Lung (tissue), 12 donors: ENCODE results near the gene BACE2. TPM values are rescaled to one million over a fixed set of nuclear protein-coding genes. Genes with fewer than 3 reads are reported as not detected.
"Not testable (repeated sequence)": the region's sequence is repeated elsewhere in the genome, so short reads cannot be mapped to it uniquely, and the experiment has no call there.

Experiments
- ATAC-seq: fragments of 200-7000 bp; cut with Tn5 transposase; one replicate; pipeline ENCODE4 v1.9.1; 2020; ENCODE audit warnings: moderate number of reproducible peaks; ENCODE audit not compliant: insufficient read depth, low FRiP score
- DNase-seq, 3 donors: peaks; one replicate each; pipeline ENCODE4 v3.0.0-alpha.2; 2013 to 2017
- H3K27ac ChIP-seq, 2 donors: one replicate each; pipeline ENCODE4 v1.5.1; 2013; ENCODE audit warnings: mild to moderate bottlenecking in 2 of 2, moderate library complexity in 2 of 2, control low read depth in 1 of 2, inconsistent platforms in 1 of 2, low read depth in 1 of 2, low read length in 1 of 2
- H3K27me3 ChIP-seq, 3 donors: one replicate each; pipeline ENCODE4 v1.5.1; 2013; ENCODE audit warnings: low read length in 2 of 3; ENCODE audit not compliant: control insufficient read depth in 3 of 3, insufficient read depth in 3 of 3
- H3K36me3 ChIP-seq, 4 donors: one replicate each; pipeline ENCODE4 v1.5.1; 2013; ENCODE audit warnings: low read length in 4 of 4, mild to moderate bottlenecking in 1 of 4, moderate library complexity in 1 of 4; ENCODE audit not compliant: control insufficient read depth in 4 of 4, insufficient read depth in 4 of 4
- H3K4me1 ChIP-seq, 5 donors: one replicate each; pipeline ENCODE4 v1.5.1; 2013; ENCODE audit warnings: low read length in 5 of 5, mild to moderate bottlenecking in 2 of 5, moderate library complexity in 1 of 5; ENCODE audit not compliant: control insufficient read depth in 5 of 5, insufficient read depth in 5 of 5
- H3K4me3 ChIP-seq: one replicate; pipeline ENCODE4 v1.5.1; 2013; ENCODE audit warnings: mild to moderate bottlenecking, control low read depth, moderate library complexity
- H3K9ac ChIP-seq, 2 donors: one replicate each; pipeline ENCODE4 v1.5.1; 2013; ENCODE audit warnings: low read length in 2 of 2, control low read depth in 1 of 2; ENCODE audit not compliant: insufficient read depth in 1 of 2
- H3K9me3 ChIP-seq, 4 donors: one replicate each; pipeline ENCODE4 v1.5.1; 2013; ENCODE audit warnings: low read length in 3 of 4, mild to moderate bottlenecking in 1 of 4, moderate library complexity in 1 of 4; ENCODE audit not compliant: control insufficient read depth in 4 of 4, insufficient read depth in 3 of 4
- CTCF ChIP-seq: IDR thresholded peaks from 2 replicates; pipeline ENCODE4 v1.5.1; 2012; ENCODE audit warnings: mild to moderate bottlenecking; ENCODE audit errors: control extremely low read depth, extremely low read depth
- WGBS, 2 donors: extraction: QIAGEN DNeasy Blood & Tissue Kit; methylation state at CpG; one replicate each; pipeline ENCODE4 v1.1.7; 2013; 5-methylcytosine and 5-hydroxymethylcytosine counted together
- polyA plus RNA-seq, 2 donors: library from polyadenylated mRNA; stranded (reverse); fragments of 200-250 nt; gene quantifications; one replicate each; pipeline ENCODE4 v1.2.1, GENCODE V29; 2013
- total RNA-seq, 2 donors: library from RNA; depleted of rRNA in 1 of 2; stranded (reverse); fragments of >200 nt in 1 of 2; gene quantifications; one replicate each; pipeline ENCODE4 v1.2.1, GENCODE V29; 2014 to 2021
- donor health status: control.
- donor health status: control.
- donor health status: Bipolar disorder and iron deficiency.
- donor health status: healthy.
- donor health status: DM: yes; HTN: yes; CAD: no.

The BACE2 gene
- total and polyA plus RNA-seq, 4 donors, result 9.3 to 49.9 (median 33.8) TPM

GRCh38 chr21:41241341-41241740, 73.4 kb downstream of the BACE2 start:
- ATAC-seq (no peak), DNase-seq (no peak)
- Histone ChIP-seq H3K9me3 (no peaks in the 10 kb centered on the region), H3K9ac (no peak overlapping the region), H3K4me3 (no peak overlapping the region), H3K4me1 (no peaks in the 10 kb centered on the region), H3K36me3 (peaks cover 0 to 9% (median 5%) of the 10 kb centered on the region in 4 donors), H3K27me3 (no peaks in the 10 kb centered on the region), H3K27ac (no peak overlapping the region)
- 81 to 84% methylated on average over 8 of the region's 8 CpGs for WGBS, 2 donors
- no peak for TF ChIP-seq CTCF

GRCh38 chr21:41242238-41242829, 74.4 kb downstream of the BACE2 start:
- H3K27ac ChIP-seq, result no peak overlapping the region
- H3K4me1 ChIP-seq, result no peaks in the 10 kb centered on the region
- H3K9ac ChIP-seq, result no peak overlapping the region
- no peak for TF ChIP-seq CTCF
- H3K27me3 ChIP-seq, result no peaks in the 10 kb centered on the region
- DNase-seq, result no peak
- ATAC-seq, result no peak
- 81 to 86% methylated on average over 8 of the region's 8 CpGs for WGBS, 2 donors
- H3K4me3 ChIP-seq, result no peak overlapping the region
- peaks cover 0 to 9% (median 5%) of the 10 kb centered on the region in 4 donors for H3K36me3 ChIP-seq
- H3K9me3 ChIP-seq, result no peaks in the 10 kb centered on the region

GRCh38 chr21:41243107-41243506, 75.1 kb downstream of the BACE2 start:
- 93 to 96% methylated on average over 7 of the region's 7 CpGs for WGBS, 2 donors
- Histone ChIP-seq H3K9me3 (no peaks in the 10 kb centered on the region), H3K27ac (no peak overlapping the region), H3K27me3 (no peaks in the 10 kb centered on the region), H3K36me3 (peaks cover 0 to 7% (median 2%) of the 10 kb centered on the region in 4 donors), H3K4me1 (no peaks in the 10 kb centered on the region), H3K9ac (no peak overlapping the region), H3K4me3 (no peak overlapping the region)
- ATAC-seq (no peak), DNase-seq (no peak)
- no peak for TF ChIP-seq CTCF

GRCh38 chr21:41244266-41244880, 76.4 kb downstream of the BACE2 start:
- 89 to 94% methylated on average over 8 of the region's 8 CpGs for WGBS, 2 donors
- not testable (repeated sequence) for ATAC-seq, DNase-seq

More at GRCh38 chr21:41244266-41244880, 76.4 kb downstream of the BACE2 start:
- not testable (repeated sequence) for H3K9ac ChIP-seq, H3K27me3 ChIP-seq, H3K36me3 ChIP-seq, H3K4me1 ChIP-seq, H3K27ac ChIP-seq, H3K9me3 ChIP-seq, H3K4me3 ChIP-seq
